ENCODE data around the gene TUBB4A.
"Not testable (repeated sequence)": the region's sequence is repeated elsewhere in the genome, so short reads cannot be mapped to it uniquely, and the experiment has no call there.

Gene TUBB4A

DNA sequence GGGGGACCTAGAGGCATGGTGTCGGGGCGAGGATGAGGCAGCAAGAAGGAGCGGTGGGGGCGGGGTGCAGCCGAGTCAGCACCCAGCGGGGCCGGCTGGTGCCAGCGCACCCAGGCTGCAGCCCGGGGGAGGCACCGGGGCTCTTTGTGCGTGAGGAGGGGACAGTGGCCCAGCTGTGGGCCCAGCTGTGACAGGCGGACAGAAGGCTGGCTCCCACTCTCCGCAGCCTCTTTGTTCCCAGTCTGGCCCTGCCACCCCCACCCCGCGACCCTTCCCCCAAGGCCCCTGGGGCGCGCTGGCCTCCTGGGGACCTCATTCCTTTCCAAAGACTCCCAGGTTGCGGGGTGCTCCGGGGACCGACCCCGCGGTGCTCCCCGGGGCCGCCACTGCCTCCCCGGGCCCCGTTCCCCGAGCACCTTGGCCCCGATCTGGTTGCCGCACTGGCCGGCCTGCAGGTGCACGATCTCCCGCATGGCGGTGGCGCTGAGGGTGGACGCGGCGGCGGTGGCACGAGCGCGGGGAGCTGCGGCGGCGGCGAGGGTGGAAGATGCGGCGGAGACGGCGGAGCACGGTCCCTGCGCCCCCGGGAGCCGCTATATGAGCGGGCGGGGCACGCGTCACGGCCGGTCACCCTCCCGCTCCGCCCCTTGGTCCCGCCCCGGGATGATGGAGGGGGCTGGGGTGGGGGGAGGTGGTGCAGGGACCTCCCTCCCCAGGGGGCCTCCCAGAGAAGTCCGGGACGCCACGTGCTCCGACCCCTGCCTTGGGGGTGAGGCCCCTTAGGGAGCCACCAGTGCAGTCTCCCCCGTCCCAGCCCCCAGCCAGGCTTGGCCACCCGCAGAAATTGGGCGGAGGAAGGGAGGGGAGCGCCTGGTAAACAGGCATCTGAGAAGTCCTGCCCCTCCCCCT is at the start of gene TUBB4A:
TUBB4A (minus strand) TSS at position 570 of the 909 bp plus-strand sequence; CDS start at position 473, 97 bp downstream.
- DNase-seq = no peak

DNA sequence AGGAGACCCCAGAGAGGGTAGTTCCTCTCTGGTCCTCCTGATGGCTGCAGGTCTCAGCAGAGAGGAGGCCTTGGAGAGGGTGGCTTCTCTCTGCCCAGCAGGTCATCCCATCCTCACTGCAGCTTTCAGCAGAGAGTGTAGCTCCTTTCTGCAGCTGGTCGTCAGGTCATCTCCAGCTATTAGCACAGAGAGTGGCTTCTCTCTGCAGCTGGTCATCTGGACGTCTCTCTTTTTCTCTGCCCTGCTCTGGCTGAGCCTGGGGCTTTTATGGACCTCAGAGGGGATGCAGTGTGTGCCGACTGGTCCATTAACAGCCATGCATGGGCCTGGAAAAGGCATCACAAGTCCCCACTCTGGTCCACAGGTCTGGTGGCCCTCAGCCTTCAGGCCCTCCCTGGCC is 49.0 kb upstream of the TUBB4A start:
- no peak for DNase-seq

- not testable (repeated sequence) for DNase-seq
These were observed 48.6 kb upstream of the TUBB4A start for GRCh38 chr19:6550679-6551078.

DNA sequence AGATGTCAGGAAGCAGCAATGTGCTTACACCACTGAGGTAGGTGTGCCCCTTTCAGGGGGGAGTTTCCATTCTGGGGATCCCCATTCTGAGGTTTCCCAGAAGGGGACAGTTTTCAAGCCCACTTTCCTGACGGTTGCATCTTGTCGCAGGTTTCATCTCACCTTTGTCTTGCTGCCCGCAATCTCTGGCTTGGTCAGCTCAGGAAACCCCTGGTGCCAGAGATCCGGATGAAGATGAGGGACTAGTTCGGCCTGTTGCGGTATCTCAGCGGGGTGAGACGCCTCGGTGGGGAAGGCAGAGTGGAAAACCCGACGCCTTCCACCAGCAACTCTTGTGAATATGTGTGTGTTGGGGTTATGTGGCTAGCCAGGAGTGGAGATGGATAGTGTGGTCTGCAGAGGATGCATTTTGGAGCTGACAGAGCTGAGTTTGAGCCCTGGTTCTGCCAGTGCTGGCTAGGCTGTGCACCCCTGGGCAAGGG is 41.8 kb upstream of the TUBB4A start:
- DNase-seq = no peak

DNA sequence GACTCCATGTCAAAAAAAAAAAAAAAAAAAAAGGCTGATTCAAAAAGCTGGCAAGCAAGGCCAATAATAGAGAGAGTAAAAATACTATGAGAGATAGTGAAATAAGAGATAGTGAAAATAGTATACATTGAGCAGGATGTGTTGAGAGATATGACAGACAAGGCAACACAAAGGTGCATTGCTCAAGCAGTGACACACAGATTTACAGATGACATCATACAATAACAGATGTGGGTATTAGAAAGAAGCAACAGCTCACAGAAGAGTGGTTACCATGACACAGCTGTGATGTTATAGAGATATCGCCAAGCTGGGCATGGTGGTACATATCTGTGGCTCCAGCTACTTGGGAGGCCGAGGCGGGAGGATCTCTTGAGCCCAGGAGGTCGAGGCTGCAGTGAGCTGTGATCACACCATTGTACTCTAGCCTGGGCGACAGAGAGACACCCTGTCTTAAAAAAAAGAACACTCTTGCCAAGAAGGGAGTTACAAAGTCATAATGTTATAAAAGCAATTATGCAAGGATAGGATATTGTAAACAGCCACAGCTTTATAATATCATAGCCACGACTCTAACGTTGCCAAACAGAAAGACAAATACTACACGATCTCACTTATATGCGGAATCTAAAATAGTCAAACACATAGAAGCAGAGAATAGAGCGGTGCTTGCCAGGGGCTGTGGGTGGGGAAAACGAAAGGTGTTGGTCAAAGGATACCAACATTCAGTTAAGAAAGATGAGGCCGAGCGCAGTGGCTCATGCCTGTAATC is 39.0 kb upstream of the TUBB4A start:
- no peak for DNase-seq

GRCh38 chr19:6539514-6539913 is 37.4 kb upstream of the TUBB4A start:
- DNase-seq = no peak

DNA sequence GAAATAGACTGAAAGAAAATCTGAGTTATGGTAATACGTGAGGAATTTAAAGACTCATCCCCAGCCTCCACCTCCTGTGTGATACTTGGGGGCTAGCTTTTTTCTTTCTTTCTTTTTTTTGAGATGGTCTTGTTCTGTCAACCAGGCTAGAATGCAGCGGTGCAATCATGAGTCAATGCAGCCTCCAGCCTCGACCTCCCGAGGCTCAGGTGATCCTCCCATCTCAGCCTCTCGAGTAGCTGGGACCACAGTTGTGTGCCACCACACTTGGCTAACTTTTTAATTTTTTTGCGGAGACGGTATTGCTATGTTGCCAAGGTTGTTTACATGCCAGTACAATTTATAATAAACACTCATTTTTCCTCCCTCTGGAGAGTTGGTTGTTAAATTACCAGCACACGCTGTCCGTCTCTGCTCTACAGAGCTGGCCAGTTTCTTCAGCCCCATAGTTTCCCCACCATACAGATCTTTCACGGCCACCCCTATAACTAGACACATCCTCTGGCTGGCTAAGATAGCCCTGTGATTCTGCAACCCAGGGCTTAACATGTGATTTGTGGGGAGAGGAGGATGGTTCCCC is 33.5 kb upstream of the TUBB4A start:
- DNase-seq = no peak

GRCh38 chr19:6534451-6535093 is 32.5 kb upstream of the TUBB4A start:
- DNase-seq = no peak

- DNase-seq = no peak
These were observed 31.8 kb upstream of the TUBB4A start for GRCh38 chr19:6533746-6534418.

DNA sequence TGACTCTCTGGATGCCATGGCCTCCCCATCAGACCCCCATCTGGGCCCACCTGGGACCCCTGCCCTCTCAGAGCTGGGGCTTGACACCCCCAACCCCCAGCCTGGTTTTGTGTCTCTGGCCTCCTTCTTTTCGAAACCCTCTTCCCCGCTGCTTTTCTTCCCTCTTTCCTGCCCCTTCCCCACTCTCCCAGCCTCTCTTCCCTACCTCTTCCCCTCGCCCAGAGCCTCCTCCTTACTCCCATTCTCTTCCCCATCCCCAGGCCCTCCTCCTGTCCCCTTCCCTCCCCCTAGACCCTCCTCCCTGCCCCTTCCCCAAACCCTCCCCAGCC is 30.9 kb upstream of the TUBB4A start:
- DNase-seq = no peak

DNA sequence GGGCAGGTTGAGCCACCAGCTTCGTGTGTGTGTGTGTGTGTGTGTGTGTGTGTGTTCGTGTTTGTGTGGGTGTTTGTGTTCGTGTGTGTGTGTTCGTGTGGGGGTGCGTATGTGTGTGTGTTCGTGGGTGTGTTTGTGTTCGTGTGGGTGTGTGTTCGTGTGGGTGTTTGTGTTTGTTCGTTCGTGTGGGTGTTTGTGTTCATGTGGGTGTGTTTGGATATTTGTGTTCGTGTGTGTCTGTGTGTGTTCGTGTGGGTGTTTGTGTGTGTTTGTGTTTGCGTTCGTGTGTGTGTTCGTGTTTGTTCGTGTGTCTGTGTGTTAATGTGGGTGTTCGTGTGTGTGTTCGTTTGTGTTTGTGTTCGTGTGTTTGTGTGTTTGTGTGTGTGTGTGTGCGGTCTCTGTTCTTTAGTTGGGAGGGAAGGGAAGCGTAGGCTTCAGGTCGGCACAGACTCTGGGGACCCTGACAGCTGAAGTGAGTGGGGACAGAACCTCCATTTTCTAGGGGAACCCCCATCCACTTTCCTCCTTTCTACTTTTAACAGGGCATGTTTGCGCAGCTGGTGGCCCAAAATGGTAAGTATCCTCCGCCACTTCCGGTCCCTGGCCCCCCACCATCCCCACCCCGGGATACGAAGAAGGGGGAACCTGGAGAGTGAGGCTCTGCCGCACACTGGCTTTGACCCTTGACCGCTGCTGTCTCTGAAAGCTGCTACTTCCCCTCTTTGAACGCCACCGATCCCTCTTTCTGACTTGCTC is 30.3 kb upstream of the TUBB4A start:
- DNase-seq = no peak

- no peak for DNase-seq
These were observed 29.8 kb upstream of the TUBB4A start for GRCh38 chr19:6531956-6532243.

GRCh38 chr19:6531163-6531955 is 29.2 kb upstream of the TUBB4A start:
- no peak for DNase-seq

DNA sequence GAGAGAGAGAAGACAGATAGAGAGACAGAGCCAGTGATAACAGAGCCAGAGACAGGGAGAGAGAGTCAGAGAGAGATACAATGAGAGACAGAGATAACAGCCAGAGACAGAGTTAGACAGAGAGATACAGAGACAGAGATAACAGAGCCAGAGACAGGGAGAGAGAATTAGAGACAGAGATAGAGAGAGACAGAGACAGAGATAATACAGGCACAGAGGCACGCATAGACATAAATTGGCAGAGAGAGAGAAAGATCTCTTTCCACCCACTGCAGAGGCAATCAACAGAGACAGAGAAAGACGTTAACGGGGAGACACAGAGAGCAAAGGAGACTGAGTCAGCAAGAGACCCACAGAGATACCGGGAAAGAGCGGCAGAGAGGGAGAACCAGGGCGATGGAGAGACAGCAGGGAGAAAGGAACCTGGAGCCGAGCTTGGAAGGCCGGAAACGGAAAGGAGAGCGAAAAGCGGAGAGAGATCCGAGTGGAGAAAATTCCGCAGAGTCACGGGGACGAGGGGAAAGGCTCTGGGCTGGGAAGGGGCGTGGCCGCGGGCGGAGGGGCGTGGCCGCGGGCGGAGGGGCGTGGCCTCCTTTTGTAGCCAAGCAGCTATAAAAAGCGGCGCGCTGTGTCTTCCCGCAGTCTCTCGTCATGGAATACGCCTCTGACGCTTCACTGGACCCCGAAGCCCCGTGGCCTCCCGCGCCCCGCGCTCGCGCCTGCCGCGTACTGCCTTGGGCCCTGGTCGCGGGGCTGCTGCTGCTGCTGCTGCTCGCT is 28.5 kb upstream of the TUBB4A start, which contains the start of gene TNFSF9:
TNFSF9 (plus strand) TSS at position 641 of the 777 bp plus-strand sequence; CDS start at position 652, 11 bp downstream.
- no peak for DNase-seq

GRCh38 chr19:6529937-6530385 is 27.9 kb upstream of the TUBB4A start:
- no peak for DNase-seq

- no peak for DNase-seq
These were observed 27.2 kb upstream of the TUBB4A start for GRCh38 chr19:6529351-6529750.

GRCh38 chr19:6528544-6529121 is 26.5 kb upstream of the TUBB4A start:
- DNase-seq = no peak

- no peak for DNase-seq
These were observed 25.9 kb upstream of the TUBB4A start for GRCh38 chr19:6527893-6528543.

DNA sequence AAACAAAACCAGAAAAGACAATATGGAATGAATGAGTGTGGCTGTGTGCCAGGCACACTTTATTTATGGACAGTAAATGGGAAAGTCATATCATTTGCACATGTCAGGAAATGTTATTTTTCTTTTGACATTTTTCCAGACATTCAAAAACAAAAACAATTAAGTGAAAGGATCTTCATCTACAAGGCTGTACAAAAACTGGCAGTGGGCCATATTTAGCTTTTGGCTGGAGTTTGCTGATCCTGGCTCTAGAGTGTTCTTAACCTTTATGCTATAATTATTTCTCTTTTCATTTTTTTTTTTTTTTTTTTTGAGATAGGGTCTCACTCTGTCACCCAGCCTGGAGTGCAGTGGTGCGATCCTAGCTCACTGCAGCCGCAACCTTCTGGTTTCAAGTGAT is 22.2 kb upstream of the TUBB4A start:
- no peak for DNase-seq
